ENCODE data around the gene POU2F2.
A peak's percentile ranks its signal among the peaks of the same experiment; 100 is the strongest.

POU2F2 gene

GRCh38 chr19:42154471-42155323, 22.5 kb upstream of the POU2F2 start:
- DNase-seq = no peak

- DNase-seq = no peak
Measured at GRCh38 chr19:42153672-42154433, 21.6 kb upstream of the POU2F2 start.

GRCh38 chr19:42152910-42153671, 20.8 kb upstream of the POU2F2 start:
- no peak for DNase-seq

- DNase-seq = no peak
Measured at GRCh38 chr19:42151782-42152684, 19.8 kb upstream of the POU2F2 start.

DNA sequence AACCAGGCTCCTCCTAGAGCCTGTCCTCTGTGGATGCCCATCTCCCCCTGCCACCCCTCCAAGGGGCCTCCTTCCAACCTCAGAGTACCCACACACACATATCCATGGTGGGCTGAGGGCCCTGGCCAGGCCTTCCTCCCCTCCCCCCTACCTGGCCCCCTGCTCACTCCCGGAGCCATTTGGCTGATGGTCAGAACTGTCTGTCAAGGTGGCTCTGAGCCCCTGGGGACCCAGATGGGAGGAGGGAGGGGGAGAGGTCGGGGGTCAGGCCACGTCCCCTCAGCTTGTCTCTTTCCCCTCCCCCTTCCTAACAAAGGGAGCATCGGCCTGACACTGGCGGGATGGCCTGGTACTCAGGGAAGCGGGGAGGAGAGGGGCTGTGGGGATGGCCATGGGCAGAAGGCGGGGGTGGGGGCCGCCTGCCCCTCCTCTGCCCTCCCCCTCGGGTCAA, 18.7 kb upstream of the POU2F2 start:
- no peak for DNase-seq

GRCh38 chr19:42150364-42150763, 18.1 kb upstream of the POU2F2 start:
- DNase-seq = no peak

DNA sequence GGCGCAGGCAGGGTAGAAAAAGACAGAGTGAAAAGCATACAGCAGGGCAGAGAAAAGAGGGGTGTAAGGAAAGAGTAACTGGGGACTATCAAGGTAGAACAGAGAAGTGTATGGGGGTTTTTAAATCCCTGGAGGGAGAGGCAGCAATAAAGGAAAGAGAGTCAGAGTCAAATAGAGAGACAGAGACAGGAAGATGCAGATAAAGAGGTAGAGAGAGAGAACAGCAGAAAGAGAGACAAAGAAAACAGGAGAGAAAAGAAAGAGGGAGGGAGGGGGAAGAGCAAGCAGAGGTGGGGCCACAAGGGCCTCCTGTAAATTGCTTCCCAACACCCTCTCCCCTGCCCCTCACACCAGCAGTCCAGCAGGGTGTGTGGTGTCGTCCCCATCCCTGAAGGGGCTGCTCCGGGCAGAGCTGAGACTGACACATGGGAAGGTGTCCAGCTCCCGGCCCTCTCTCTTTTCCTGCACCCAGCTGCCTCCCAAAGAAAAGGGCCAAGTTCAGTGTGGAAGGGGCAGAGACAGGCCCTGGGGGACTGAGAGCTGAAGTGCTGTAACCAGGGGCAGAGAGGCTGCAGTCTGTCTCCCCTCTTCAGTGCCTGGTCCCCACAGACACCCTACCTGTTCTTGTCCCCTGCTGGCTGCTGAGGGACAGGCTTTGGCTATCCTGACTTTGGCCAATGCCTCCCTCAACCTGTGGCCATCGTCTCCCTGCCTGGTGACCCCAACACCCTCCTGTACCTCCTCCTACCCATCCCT, 17.4 kb upstream of the POU2F2 start:
- no peak for DNase-seq

DNA sequence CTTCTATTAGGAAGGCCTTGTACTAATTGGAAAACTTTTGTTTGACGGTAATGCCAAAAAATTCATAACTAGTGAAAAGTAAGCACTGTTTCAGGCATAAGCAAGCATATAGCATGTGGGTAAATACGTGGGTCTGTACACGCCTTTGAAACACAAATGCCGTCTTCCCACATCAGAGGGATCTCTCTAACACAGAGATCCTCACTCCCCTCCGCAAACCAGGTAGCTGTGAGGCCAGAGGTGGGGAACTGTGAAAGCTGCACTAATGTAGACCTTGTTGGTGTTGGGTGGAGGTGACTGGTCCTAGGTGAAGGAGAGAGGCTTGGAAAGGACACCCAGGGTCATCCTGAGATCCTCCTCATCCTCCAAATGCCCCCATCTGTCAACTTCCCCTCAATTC, 16.0 kb upstream of the POU2F2 start:
- DNase-seq = no peak

DNA sequence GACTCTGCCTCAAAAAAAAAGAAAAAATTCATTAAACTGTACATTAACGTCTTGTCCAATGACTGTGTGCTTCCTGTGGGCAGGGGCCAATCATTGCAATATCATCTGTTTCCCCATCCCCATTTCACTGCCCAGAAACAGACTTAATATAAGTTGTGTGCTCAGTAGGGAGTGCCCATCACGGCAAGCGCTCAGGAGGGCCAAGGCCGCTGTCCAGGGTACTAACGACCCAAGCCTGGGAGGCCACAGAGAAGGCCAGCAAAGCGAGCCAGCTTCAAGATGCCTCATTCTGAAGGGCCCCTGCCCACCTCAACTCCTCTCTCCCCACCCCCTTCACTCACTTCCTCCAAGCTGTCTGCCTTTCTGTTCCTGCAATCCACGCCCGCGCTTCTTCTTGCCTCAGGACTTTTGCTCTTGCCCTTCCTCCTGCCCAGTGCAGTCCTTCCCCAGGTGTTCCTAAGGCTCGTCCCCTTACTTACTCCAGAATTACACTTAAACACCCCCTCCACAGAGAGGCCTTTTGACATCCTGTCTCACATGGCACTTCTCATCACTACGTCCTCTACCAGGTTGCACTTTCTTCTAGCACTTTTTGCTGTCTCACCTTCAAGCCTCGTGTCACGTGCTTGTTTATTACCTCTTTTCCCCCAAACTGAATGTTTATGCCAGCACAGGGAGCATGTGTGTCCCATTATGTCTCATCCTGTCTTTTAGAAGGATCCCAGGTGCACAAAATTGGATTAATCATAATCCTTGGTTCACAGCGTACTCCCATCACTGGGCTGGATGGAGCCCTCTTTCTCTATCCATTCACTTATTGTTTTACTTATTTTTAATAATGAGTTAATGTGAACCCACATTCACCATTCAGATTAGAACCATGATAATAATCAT, 11.3 kb upstream of the POU2F2 start:
- DNase-seq = no peak

- DNase-seq = peak; percentile 66
Measured at GRCh38 chr19:42140125-42140754, 8.0 kb upstream of the POU2F2 start.

- no peak for DNase-seq
Measured at GRCh38 chr19:42134535-42135070, 2.4 kb upstream of the POU2F2 start.

- peak; percentile 84 for DNase-seq
Measured at GRCh38 chr19:42132851-42133528, 744 bp upstream of the POU2F2 start.

DNA sequence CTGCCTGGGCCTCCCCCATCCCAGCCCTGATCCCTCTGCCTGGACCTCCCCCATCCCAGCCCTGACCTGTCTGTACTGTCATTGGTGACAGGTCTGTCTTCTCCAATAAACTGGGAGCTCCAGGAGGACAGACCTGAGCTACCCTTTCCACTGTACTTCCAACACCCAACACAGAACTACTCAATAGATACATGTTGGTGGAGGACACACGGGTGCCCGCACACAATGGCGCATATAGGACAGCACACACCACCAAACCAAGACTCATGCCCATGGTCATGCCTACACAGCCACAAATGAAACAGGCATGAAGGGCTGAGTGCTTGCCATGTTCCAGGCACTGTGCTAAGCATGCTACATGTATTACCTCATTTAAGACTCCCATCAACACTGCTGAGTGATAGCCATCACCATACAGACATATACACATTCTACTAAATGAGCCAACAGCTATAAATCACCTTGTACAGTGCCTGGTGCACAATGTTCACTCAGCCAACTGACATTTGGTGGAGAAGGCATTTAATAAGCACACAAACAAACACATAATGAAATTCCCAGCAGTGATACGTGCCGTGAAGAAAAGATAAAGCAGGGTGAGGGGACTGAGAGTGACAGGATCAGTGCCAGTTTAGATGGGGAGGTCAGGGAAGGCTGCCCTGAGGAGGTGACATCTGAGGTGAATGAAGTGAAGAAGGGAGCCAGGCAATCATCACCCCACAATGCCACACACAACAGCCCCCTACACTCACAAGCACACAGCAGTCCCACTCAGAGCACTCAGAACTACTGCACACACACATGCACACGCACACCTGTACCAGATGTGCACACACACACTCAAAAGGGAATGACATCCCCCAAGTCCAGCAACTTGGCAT, 857 bp downstream of the POU2F2 start:
- DNase-seq = no peak

DNA sequence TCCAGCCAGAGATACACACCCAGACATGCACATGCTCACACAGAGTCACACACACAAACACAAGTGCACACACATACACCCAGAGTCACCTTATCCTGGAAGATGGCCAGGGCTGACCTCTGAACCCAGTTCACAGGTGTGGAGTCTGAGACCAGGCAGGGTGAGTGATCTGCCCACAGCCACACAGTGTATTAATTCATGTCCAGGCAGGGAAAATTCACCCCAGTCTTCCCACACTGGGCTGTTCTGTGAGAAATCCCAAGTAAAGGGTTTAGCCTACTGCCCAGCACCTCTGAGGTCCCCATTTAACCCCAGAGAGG, 2.0 kb downstream of the POU2F2 start:
- DNase-seq = no peak

DNA sequence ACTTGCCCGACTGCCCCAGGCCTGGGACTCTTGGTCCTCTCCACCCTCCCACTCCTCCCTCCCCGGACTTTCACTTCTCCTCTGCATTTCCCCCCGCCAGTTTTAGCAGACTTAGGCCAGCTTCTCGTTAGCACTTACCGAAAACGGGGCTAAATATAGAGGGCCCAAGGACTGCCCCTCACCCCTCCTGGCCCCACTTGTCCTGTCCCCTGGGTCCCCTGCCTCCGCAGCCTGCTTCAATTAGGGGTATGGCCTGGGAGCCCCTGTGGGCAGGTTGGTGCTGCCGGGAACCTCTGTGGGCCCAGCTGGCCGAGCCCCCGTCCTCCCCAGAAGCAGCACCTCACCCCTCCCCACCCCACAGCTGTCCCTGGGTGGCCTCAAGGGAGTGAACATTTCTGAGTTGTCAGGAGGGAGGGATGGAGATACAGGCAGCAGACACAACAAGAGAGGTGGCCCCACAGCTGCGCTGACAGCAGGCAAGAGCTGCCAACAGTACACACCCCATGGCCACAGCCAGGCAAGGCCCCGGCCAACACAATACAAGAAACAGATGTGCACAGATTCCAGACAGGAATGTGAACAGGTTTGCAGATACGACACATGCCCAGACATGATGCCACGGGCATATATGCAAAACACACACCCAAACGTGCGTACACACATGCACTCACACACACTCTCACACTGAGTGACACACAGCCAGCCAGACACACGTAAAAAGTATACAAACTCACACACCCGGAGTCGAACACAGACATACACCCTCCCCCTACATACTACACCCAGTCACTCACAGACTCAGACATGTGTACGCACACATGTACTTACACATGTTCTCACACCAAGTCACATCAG, 2.6 kb downstream of the POU2F2 start:
- DNase-seq = peak; percentile 86

DNA sequence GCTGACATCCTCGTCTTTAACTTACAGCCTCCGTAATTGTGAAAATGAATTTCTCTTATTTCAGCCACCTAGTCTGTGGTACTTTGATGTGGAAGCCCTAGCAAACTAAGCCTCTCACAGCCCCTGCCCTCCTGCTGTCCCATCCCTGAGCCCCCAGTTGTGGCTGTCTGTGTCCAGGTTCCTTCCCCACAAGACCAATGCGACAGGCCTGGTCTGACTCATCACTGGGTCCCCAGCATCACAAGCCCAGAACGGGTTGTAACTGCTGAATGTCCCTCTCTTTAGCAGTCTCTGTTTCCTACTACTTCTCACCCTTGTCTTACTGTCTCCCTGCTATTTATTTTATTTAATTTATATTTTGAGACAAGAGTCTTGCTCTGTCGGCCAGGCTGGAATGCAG, 5.7 kb downstream of the POU2F2 start:
- DNase-seq = peak; percentile 24

GRCh38 chr19:42125536-42125935, 6.7 kb downstream of the POU2F2 start:
- DNase-seq = no peak
